ENCODE measurements around the gene ARHGEF12.
"Not testable (repeated sequence)": the region's sequence is repeated elsewhere in the genome, so short reads cannot be mapped to it uniquely, and the experiment has no call there.

The ARHGEF12 gene

DNA sequence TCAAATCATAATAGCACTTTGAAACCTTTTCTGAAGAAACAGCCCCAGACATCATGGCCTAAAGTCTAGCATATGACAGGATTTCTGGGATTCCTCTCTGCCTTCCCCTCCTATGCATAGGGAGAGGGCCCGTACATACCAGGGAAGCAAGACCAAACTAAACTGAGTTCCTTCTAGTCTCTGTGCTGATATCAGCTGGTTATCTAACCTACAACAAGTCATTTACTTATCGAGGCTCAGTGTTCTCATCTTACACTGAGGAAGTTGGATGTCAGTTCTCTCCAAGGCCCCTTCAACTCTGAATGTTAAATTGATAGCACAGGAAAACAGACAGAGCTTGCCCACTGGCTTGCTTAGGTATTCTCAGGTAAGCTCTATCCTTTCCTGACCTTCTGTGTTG is 158.4 kb downstream of the ARHGEF12 start:
- no peak for DNase-seq (ENCODE audit: low spot score)

- no peak for DNase-seq (ENCODE audit: low spot score)
These were observed 162.9 kb downstream of the ARHGEF12 start for GRCh38 chr11:120499088-120499487.

DNA sequence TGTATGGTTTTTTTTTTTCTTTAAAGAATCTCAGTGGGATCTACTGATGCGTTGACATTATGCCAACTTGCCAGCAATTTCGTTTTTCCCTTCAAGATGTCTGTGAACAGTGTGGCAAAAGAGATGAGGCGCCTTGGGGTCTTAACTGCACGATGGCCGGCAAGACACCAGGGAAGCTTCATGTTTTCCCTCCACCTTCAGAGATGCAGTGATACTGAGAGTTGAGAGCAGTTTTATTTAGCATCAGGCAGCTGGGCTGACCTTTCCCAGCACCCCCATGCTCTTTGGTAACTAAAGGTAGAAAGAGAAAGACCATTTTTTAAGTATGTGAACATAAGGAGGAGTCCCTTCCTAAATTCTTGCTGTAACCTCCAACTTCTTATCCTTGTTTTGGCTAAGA is 163.6 kb downstream of the ARHGEF12 start:
- no peak for DNase-seq (ENCODE audit: low spot score)

DNA sequence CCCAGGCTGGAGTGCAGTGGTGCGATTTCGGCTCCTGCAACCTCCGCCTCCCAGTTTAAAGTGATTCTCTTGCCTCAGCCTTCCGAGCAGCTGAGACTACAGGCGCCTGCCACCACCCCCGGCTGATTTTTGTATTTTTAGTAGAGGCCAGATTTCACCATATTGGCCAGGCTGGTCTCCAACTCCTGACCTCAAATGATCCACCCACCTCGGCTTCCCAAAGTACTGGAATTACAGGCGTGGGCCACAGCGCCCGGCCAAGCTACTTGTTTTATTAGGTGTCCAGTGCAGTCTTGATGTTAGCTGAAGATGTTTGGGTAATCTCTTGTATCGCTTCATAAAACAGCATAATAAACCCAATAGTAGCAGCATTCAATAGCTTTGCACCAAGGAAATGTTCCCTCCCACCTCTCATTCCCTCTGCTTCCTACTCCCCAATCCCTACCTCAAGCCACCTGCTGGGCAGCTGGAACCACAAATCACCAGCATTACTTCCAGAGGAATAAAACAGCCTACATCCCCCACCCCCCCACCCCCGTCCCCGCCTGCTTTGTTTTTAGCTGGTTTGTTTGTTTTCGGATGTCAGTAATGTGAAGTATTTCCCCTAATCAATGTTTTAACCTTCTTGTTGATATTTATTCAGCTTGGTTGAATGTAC is 164.3 kb downstream of the ARHGEF12 start:
- peak; percentile 51 for DNase-seq (ENCODE audit: low spot score)

- DNase-seq (ENCODE audit: low spot score): no peak
These were observed 165.2 kb downstream of the ARHGEF12 start for GRCh38 chr11:120501440-120501839.

GRCh38 chr11:120501976-120502755 is 166.0 kb downstream of the ARHGEF12 start:
- no peak for DNase-seq (ENCODE audit: low spot score)

DNA sequence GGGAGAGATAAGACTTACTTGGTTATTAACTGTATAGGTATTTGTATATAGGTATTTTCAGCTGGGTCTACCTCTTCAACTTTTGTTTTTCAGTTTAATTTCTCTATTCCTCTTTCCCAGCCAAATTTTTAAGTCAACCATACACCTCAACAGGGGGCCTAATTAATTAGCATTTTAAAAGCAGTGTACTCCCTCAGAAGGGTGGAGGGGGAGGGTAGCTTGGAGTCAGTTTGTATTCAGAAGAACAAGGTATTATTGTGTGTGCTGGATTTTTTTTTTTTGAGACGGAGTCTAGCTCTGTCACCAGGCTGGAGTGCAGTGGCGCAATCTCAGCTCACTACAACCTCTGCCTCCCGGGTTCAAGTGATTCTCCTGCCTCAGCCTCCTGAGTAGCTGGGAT is 167.3 kb downstream of the ARHGEF12 start:
- DNase-seq (ENCODE audit: low spot score): not testable (repeated sequence)

DNA sequence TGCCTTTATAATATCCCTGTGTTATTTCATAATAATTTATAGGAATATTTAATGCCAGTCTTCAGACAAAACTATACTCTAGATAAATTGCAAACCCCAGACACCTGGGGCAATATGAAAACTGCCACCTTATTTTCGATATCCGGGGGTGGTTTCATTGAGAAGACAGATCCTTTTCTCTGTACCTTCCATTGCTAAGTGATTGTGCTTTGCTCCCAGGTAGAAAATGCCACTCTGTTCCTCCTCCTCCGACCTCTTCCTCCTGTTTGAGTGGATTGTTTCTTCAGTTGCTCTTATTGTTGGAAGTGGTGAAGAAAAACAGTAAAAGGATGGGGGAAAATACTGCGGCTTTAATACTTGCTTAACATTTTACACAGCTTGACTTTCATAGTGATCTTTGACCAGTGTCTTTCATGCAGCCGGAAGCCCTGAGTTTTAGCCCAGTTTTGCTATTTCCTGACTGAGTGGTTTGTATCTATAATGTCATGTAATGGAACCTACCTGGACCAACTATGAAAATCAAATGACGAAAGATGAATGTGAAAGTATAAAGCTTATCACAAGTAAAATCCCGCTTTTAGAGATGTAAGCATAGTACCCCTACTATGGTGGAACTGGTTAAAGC is 169.7 kb downstream of the ARHGEF12 start:
- no peak for DNase-seq (ENCODE audit: low spot score)

DNA sequence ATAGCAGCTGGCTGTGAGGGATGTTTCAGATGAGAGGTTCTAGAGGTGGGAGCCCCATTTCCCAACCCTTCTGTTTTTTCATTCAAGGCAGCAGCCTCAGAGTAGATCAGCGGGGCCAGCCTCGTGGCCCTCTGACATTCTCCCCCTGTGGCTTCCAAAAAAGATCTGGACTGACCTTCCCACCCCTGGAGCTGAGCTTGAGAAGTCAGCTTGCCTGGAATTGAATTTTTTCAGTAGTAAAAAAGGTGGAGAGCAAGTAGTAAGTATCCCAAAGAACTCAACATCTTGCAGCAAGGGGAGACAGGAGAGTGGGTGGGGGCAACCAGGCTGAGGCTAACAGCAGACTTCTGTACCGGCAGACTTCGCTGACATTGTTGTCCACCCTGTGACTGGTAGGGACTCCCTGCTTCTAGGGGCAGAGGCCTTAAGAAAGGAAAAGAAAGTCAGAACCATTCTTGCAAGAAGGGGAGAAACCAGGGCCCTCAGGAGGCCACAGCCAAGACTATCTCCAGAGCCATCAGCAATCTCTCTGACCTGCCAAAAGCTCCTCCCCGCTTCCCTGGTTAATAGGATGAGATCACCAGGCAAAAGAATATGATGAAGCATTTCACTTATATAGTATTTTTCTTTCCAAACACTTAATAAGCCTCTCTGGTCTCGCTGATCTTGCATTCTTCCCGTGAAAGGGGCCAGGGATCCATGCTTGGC is 173.3 kb downstream of the ARHGEF12 start:
- no peak for DNase-seq (ENCODE audit: low spot score)

DNA sequence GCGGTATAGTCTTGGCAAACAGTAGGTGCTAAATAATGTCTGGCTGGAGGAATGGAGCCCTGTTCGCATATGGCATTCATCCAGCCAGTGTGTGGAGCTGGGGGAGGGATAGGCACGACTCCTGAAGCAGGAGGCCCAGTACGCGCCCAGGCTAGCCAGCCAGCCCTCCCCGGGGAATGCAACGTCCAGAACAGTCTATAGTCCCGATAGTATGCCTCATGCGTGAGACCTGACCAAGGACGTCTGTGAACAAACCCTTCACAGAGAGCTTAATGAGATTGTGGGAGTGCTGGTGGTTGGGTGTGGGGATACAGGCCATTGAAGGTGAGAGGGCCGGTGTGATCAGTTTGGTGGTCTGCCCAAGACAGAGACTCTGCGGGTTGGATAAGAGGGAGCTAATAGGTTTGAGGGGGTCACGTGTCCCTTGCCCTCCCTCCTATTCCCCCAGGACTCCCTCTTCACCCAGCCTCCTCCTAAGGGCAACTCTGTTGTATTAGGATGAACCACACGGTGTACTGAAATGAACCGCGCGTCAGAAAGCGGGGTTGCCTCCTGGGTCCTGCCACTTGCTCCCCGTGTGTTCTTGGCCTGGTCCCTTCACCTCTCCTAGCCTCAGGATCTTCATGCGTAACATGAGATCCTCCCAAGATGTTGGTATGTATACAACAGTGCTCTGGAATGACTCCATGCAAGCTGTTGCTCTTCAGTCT is 174.3 kb downstream of the ARHGEF12 start:
- DNase-seq (ENCODE audit: low spot score): no peak

- peak; percentile 97 for DNase-seq (ENCODE audit: low spot score)
These were observed 175.1 kb downstream of the ARHGEF12 start, which contains the start of gene GRIK4 for GRCh38 chr11:120511116-120511819. Gene GRIK4 (plus strand): TSS chr11:120511748. CDS start chr11:120660319, 148,571 bp downstream.

- DNase-seq (ENCODE audit: low spot score): peak; percentile 58
These were observed 175.9 kb downstream of the ARHGEF12 start for GRCh38 chr11:120511820-120512738.

DNA sequence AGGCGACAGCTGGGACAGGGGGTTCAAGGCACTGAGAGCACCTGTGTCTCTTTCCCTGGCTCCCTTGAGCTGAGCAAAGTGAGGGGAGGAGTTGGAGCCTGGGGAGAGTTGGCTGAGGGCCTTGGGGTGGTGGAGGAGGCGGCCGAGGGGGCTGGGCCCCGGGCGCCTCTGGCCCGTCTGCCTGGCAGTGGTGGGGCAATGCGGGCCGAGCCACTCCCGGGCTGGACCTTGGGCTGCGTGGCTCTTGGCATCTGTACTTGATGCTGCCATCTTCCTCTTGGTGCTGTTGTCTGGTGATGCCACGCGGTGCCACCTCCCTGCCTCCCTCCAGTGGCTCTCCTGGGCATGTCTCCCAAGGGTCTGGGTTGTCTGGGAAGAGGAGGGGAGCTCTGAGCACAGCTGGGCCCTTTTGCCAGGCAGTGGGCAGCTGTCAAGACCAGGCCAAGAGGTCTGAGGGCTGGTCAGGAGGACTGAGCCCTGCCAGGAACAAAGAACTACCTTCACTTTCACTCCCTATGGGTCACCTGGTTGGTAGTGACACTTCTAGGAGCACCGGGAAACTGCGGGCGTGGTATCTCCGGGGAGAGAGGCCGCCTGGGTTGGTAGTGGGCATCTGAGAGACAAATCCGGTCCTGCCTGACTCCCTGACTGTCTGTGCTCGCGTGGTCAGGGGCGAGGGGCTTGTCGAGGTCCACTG is 176.7 kb downstream of the ARHGEF12 start:
- no peak for DNase-seq (ENCODE audit: low spot score)

- DNase-seq (ENCODE audit: low spot score): no peak
These were observed 177.5 kb downstream of the ARHGEF12 start for GRCh38 chr11:120513436-120514315.

- no peak for DNase-seq (ENCODE audit: low spot score)
These were observed 178.4 kb downstream of the ARHGEF12 start for GRCh38 chr11:120514541-120515121.

- DNase-seq (ENCODE audit: low spot score): no peak
These were observed 179.0 kb downstream of the ARHGEF12 start for GRCh38 chr11:120515186-120515723.

Data from iPS-NIHi11 (cell line).